DMS53 (cell line): ENCODE results near the gene IQSEC1.

Experiments
- DNase-seq: peaks from one replicate; lab custom pipeline; 2025; lab: John Stamatoyannopoulos, UW

The IQSEC1 gene

GRCh38 chr3:13068269-13069010, 4.8 kb downstream of the IQSEC1 start:
- no peak for DNase-seq

DNA sequence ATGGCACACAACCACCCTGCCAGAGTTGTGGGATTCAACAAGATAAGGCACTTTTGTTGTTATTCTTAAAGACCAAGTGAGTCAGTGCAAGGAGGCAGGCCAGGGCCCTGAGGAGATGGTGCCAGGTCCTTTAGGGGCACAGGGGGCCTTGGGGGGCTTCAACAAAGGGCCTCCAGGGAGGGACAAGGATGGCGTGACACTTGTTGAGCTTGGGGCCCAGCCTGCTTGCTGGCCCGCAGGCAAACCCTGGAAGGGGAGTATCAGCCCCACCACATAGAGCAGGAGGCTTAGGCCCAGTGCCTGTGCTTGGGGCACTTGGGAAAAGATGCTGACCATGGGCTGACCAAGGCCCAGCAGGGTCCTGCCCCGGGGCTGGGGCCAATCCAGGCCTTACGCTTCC, 5.5 kb downstream of the IQSEC1 start:
- DNase-seq = no peak

- DNase-seq = no peak
Measured at GRCh38 chr3:13066834-13067233, 6.4 kb downstream of the IQSEC1 start.

DNA sequence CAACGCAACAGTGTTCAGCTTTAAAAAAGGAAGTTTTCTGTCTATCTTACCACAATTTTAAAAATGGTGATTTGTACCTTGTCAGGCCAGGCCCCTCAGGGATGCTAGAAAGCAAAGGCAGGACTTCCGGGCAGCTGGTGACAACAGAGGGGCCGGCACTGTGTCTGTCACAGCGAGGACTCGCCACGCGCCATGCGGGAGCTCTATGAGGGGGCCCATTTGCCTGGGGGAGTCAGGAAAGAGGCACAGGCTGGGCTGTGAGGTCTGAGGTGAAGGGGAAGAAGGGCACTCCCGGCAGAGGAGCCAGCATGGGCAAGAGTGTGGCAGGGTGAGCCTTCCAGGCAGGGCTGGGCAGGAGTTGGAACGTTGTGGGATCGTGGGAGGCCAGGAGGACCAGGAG, 7.0 kb downstream of the IQSEC1 start:
- DNase-seq = no peak

DNA sequence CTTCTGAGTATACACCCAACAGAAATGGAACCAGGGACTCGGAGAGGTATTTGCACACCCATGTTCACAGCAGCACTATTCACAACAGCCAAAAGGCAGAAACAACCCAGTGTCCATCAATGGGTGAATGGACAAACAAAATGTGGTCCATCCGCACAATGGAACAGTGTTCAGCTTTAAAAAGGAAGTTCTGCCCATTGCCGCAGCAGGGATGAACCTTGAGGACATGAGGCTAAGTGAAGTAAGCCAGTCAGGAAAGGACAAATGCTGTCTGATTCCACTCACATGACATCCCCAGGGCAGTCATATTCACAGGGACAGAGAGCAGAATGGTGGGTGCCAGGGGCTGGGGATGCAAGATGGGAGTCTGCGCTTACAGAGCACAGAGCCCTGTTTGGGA, 7.5 kb downstream of the IQSEC1 start:
- DNase-seq = no peak

- DNase-seq = no peak
Measured at GRCh38 chr3:13064964-13065363, 8.3 kb downstream of the IQSEC1 start.

GRCh38 chr3:13064159-13064868, 8.9 kb downstream of the IQSEC1 start:
- DNase-seq = no peak

GRCh38 chr3:13063225-13063624, 10.0 kb downstream of the IQSEC1 start:
- no peak for DNase-seq

DNA sequence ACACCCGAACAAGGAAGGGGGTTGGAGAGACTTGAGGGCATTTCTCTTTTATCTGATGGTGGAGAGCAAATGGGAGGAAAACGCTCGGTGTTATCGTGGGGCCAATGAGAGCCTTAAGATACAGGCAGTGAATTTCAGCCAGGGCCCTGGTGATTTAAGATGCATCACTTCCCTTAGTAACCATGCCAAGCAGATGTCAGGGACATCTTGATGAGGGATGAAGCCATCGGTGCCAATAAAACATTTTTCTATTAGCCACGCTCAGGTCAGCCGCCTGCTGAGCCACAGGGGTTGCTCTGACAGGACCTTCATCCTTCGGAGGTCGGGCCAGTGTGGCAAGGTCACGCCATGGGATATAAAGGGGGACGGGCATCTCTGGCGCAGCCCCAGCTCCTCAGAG, 10.6 kb downstream of the IQSEC1 start:
- no peak for DNase-seq

DNA sequence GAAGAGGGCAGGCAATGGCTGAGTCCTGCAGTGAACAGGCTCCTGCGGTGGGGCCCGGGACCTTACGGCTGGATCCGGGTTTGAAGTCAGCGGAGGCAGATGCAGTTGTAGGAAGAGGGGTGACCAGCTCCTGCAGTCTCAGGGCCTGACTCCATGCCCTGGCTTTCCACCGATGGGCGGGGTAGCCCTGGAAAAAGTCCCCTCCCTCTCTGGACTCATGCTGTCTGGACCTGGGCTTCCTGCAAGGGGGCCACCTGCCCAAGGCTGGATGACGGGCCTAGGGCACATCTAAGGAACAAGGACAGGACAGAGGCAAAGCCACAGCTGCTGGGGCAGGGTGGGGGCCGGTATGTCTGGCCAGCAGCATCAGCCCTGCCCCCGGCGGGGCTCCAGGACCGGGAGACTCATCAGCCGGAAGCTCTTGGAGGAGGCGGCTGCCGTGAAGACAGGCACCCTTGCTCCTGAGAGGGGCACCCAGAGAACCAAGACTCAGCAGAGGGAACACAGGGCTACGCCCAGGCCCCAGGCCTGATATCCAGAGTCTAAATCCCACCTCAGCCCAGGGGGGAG, 12.8 kb downstream of the IQSEC1 start:
- DNase-seq = no peak

- no peak for DNase-seq
Measured at GRCh38 chr3:13058346-13059120, 14.7 kb downstream of the IQSEC1 start.

DNA sequence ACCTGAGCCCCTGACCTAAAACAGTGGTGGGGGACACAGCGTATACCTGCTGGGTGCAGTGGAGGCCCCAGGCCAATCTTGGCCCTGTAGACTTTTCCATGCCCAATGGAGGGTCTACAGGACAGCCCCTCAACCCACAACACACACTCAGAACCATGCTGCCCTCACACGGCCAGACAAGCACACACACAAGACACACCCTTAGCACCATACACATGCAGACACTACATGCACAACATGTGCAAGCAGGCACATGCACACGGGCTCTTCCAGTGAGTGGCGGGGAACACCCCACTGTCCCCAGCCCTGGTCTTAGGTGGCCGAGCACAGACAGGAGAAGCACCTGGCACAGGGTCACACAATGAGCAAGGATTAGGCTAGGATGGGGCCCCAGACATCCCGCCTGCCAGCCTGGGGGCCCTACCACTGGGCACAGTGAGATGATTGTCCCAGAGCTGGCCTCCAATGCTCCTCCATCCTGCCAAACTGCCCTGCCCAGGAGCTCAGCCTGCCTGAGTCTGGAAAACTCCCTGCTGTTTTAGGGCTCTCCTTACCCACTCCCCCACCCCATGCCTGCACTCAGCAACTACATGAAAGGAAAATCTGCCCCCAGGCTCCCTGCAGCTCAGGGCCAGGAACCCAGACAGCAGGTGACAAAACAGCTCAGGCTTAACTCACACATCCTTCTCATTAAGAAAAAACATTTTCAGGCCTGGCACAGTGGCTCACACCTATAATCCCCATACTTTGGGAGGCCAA, 15.8 kb downstream of the IQSEC1 start:
- no peak for DNase-seq

DNA sequence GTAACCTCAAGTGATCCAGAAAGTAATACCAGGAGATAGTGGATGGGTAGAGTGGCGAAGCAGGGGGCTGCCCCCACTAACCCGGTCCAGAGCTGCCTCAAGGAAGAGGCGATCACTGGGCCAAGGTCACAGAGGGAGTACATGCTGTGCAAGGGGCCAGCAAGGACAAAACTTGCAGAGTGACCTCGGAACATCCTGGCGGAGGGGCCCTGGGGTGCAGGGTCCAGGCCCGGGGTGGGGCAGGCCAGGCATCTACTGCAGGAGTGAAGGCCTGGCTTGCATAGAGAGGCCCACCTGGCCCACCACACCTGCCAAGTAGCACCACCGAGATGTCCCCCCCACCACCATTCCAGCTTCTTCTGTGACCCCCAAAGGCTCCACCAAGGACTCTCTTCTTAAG, 17.6 kb downstream of the IQSEC1 start:
- no peak for DNase-seq

- no peak for DNase-seq
Measured at GRCh38 chr3:13054341-13055285, 18.6 kb downstream of the IQSEC1 start.

- no peak for DNase-seq
Measured at GRCh38 chr3:13053893-13054292, 19.3 kb downstream of the IQSEC1 start.

GRCh38 chr3:13053420-13053819, 19.8 kb downstream of the IQSEC1 start:
- no peak for DNase-seq

- DNase-seq = no peak
Measured at GRCh38 chr3:13052191-13052820, 20.9 kb downstream of the IQSEC1 start.

- no peak for DNase-seq
Measured at GRCh38 chr3:13051581-13051980, 21.6 kb downstream of the IQSEC1 start.

DNA sequence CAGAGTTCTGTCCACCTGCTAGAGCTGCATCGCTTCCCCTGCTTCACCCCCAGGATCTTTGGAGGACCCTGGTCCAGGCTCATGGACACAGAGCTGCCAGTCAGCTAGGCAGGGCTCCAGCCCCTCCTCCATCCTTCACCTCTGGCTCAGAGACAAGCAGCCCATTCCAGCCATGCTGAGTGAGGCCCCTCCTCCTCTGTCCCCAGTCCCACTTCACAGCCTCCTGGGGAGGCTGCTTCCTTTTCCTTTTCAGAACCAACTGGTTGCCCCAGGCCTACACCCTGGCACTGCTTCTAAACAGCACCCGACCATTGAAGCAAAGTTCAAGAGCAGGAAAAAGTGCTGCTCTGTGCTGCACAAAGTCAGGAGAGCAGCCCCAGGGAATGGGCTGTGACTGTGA, 22.2 kb downstream of the IQSEC1 start:
- DNase-seq = no peak

GRCh38 chr3:13050446-13050845, 22.8 kb downstream of the IQSEC1 start:
- no peak for DNase-seq
